ENCODE results near the gene CACNA1E. TPM values are rescaled to one million over a fixed set of nuclear protein-coding genes. Genes with fewer than 3 reads are reported as not detected.

The CACNA1E gene
- total and polyA plus RNA-seq, 2 of the 4 experiments (the other 2 are of a cell fraction) = not detected

GRCh38 chr1:181718034-181718433 lies 234.7 kb downstream of the CACNA1E start:
- H3K4ac ChIP-seq (ENCODE audit: low read depth, low read length) = no peak overlapping the region
- H2BK20ac ChIP-seq (ENCODE audit: low read depth, low read length) = no peak overlapping the region
- ATAC-seq (ENCODE audit: low read depth) (no peak), DNase-seq (no peak)
- H2AK5ac ChIP-seq (ENCODE audit: low read depth, low read length) = no peak overlapping the region
- TF ChIP-seq BHLHE40 (IDR thresholded peaks at IDR 0.05; ENCODE audit: low read depth, low read length) (no peak), MXI1 (IDR thresholded peaks at IDR 0.05; ENCODE audit: borderline replicate concordance, low read depth, low read length) (no peak), CHD1 (IDR thresholded peaks at IDR 0.05; ENCODE audit: low read depth, low read length) (no peak), ELK1 (IDR thresholded peaks at IDR 0.05; ENCODE audit: borderline replicate concordance, low read depth, low read length) (no peak)
- TF ChIP-seq, protein P1, sequence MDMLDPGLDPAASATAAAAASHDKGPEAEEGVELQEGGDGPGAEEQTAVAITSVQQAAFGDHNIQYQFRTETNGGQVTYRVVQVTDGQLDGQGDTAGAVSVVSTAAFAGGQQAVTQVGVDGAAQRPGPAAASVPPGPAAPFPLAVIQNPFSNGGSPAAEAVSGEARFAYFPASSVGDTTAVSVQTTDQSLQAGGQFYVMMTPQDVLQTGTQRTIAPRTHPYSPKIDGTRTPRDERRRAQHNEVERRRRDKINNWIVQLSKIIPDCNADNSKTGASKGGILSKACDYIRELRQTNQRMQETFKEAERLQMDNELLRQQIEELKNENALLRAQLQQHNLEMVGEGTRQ (IDR thresholded peaks at IDR 0.05; ENCODE audit: low read depth, low read length) = no peak
- BruUV-seq (replicated peaks) = no TSS peak
- no peak overlapping the region for H2BK15ac ChIP-seq (ENCODE audit: low read depth, low read length)
- H4K20me1 ChIP-seq (ENCODE audit: insufficient read depth, low read length) = no peaks in the 10 kb centered on the region
- no peaks in the 10 kb centered on the region for H3K4me1 ChIP-seq (ENCODE audit: control insufficient read depth, insufficient read depth, low read length)
- H2BK5ac ChIP-seq (ENCODE audit: low read depth, low read length, poor library complexity, severe bottlenecking) = no peak overlapping the region
- H3K36me3 ChIP-seq (ENCODE audit: control insufficient read depth, insufficient read depth, low read length) = no peaks in the 10 kb centered on the region
- no peak overlapping the region for H4K5ac ChIP-seq (ENCODE audit: low read depth, low read length)
- no peak overlapping the region for H3K14ac ChIP-seq (replicated peaks; ENCODE audit: low read depth, low read length)
- no peak overlapping the region for H3K9ac ChIP-seq (ENCODE audit: low read depth, low read length)
- no peak overlapping the region for H3K23ac ChIP-seq (ENCODE audit: low read depth, low read length)
- no peaks in the 10 kb centered on the region for H3K79me1 ChIP-seq (ENCODE audit: low read depth in 1 of 2, low read length in 2 of 2)
- ChIA-PET CTCF (no interaction called here), POLR2A (ENCODE audit: unreplicated experiment) (no interaction called here)
- intact Hi-C loops (cut with micrococcal nuclease) (no loop called here), in situ Hi-C loops (cut with MboI; ENCODE audit: low sequenced_read_pairs) (no loop called here), dilution Hi-C loops (cut with HindIII; ENCODE audit: low sequenced_read_pairs, unreplicated experiment) (no loop called here)
- no peak overlapping the region for H3K4me3 ChIP-seq (ENCODE audit: insufficient read depth, low read depth, low read length)
- WGBS, 2 experiments (ENCODE audit: extremely low coverage in 2 of 2, insufficient read length in 1 of 2) = no CpG with 5 or more reads among the region's 6 CpGs
- no peak overlapping the region for H2AK9ac ChIP-seq (replicated peaks; ENCODE audit: low read depth, low read length, poor library complexity)
- no peak overlapping the region for H3K56ac ChIP-seq (ENCODE audit: extremely low read depth, insufficient read depth, low read length)
- no peaks in the 10 kb centered on the region for H3K9me1 ChIP-seq (ENCODE audit: insufficient read depth, low read length)
- no peak overlapping the region for H3K18ac ChIP-seq (ENCODE audit: low read depth, low read length)
- no peak overlapping the region for H4K91ac ChIP-seq (ENCODE audit: insufficient read depth, low read depth, low read length)
- H4K8ac ChIP-seq (ENCODE audit: low read depth in 2 of 2, low read length in 2 of 2) = no peak overlapping the region
- H2AFZ ChIP-seq (replicated peaks; ENCODE audit: low read length, poor library complexity) = no peak overlapping the region
- no peak overlapping the region for H3K27ac ChIP-seq (ENCODE audit: insufficient read depth, low read length)
- H3K9me3 ChIP-seq (ENCODE audit: control insufficient read depth, insufficient read depth, low read length) = peaks cover 5% of the 10 kb centered on the region
- no peaks in the 10 kb centered on the region for H3K27me3 ChIP-seq (ENCODE audit: control insufficient read depth, insufficient read depth, low read length)
- H2BK120ac ChIP-seq (ENCODE audit: low read depth, low read length) = no peak overlapping the region
- H3K4me2 ChIP-seq (ENCODE audit: low read depth, low read length) = no peak overlapping the region

Measured in IMR-90 (cell line).